Right lobe of liver (tissue), 6 donors: ENCODE data around the gene URB1. TPM values are rescaled to one million over a fixed set of nuclear protein-coding genes. Genes with fewer than 3 reads are reported as not detected.
A peak's percentile ranks its signal among the peaks of the same experiment; 100 is the strongest.

Source experiments
- ATAC-seq, 4 donors: fragments of 200-7000 bp; cut with Tn5 transposase; one replicate each; pipeline ENCODE4 v1.9.1; 2020; ENCODE audit warnings: mild to moderate bottlenecking in 4 of 4, moderate library complexity in 4 of 4
- DNase-seq, 3 donors: peaks; one replicate each; pipeline ENCODE4 v3.0.0-alpha.2; 2020
- H3K27ac ChIP-seq, 3 donors: fragments of 200-600 bp; one replicate each; pipeline ENCODE4 v1.8.0; 2022
- H3K27me3 ChIP-seq, 2 donors: fragments of 200-600 bp; one replicate each; pipeline ENCODE4 v1.8.0; 2022
- H3K36me3 ChIP-seq, 4 donors: fragments of 200-600 bp; sonication (generic) in 1 of 4; one replicate each; pipeline versions ENCODE4 v1.5.1 to v1.8.0; 2017 to 2022; ENCODE audit warnings: control low read depth in 1 of 4
- H3K4me1 ChIP-seq, 4 donors: fragments of 200-600 bp; sonication (generic) in 1 of 4; one replicate each; pipeline versions ENCODE4 v1.5.1 to v1.8.0; 2017 to 2022; ENCODE audit warnings: control low read depth in 1 of 4
- H3K4me3 ChIP-seq, 3 donors: fragments of 200-600 bp; one replicate each; pipeline ENCODE4 v1.8.0; 2022
- H3K9me3 ChIP-seq, 4 donors: fragments of 200-600 bp; sonication (generic) in 1 of 4; one replicate each; pipeline versions ENCODE4 v1.5.1 to v1.8.0; 2017 to 2022; ENCODE audit warnings: control low read depth in 1 of 4
- POLR2A ChIP-seq: fragments of 450-650 bp; IDR thresholded peaks from one replicate; pipeline ENCODE4 v1.6.1; 2017; ENCODE audit warnings: antibody characterized with exemption, mild to moderate bottlenecking
- WGBS: methylation state at CpG from one replicate; pipeline ENCODE4 v1.1.6; 2018; ENCODE audit warnings: low coverage, low lambda C conversion rate; ENCODE audit not compliant: insufficient coverage; ENCODE audit errors: missing lambda C conversion rate; 5-methylcytosine and 5-hydroxymethylcytosine counted together
- intact Hi-C, 2 donors: fragments of 100-400 bp; cut with DNase I; formaldehyde crosslinking; loops; one replicate each; pipeline versions ENCODE4 v1.11.2 to v1.14.1; 2022
- total RNA-seq, 6 experiments: library from RNA; depleted of rRNA in 2 of 6; stranded (reverse); fragments of >200 nt in 2 of 6; fragmentation: NEBNext Ultra II Directional in 3 of 6; extraction: Animal tissue kit (Norgen Biotek cat#: 25700) in 3 of 6; gene quantifications; one replicate each; pipeline versions ENCODE4 v1.1.0 to v1.2.4, GENCODE V29; 2016 to 2023
- TF ChIP-seq, protein P1 (sequence below), 4 donors: fragments of 200-600 bp in 3 of 4; fragments of 450-650 bp in 1 of 4; IDR thresholded peaks; one replicate each; pipeline versions ENCODE4 v1.5.1 to v1.8.0; 2016 to 2022; ENCODE audit warnings: antibody characterized with exemption in 4 of 4, mild to moderate bottlenecking in 2 of 4
- donor health status: DM: no; HTN: yes; CAD: no.
- donor health status: DM: no; HTN: no; CAD: no.
- donor health status: DM: no; HTN: no; CAD: no.
- donor health status: DM: no; HTN: yes; CAD: no.
- donor health status: DM: no; HTN: yes; CAD: no.

URB1 gene
- total RNA-seq, 6 experiments from 2014 or later = 6.3 to 13.6 (median 9.8) TPM

DNA sequence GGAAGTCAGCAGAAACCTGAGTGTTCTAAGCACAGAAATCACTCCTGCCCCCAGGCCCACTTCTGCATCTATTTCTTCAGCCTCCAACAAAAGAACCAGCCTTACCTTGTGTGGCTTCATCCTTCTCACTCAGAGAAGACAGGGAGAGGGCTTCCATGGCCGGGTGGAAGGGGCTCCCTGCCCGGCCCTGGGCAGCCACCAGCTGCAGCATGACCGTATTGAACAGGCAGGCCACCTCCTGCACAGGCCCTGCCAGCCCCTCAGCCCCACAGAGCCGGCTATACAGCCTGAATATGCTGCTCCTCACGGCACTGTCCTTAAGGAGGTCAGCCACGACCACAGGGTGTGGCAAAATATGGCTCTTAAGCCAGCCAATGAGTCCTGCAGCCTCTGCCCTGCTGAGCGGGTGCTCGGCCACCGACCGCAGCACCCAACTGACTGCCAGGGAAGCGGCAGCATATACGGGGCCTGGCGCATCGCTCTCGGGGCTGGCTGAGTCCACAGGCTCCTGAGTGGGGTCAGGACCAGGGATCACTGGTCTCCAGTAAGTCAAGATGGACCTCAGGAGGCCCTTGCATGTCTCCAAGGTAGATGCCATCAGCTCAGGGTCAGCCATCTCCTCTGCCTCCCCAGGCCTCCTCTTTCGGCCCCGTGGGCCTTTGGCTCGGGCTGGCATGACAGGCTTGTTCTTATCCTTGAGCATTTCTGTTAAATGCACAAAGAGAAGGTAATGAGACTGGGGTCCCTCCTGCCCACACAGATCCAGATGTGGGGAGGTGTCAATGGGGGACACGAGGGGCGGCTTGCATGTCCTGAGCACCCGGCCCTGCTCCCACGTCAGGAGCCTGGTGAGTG lies 76.2 kb downstream of the URB1 start:
- Histone ChIP-seq H3K36me3 (peaks cover 0 to 79% (median 27%) of the 10 kb centered on the region in 4 donors), H3K27me3 (no peaks in the 10 kb centered on the region), H3K27ac (no peak overlapping the region), H3K9me3 (no peaks in the 10 kb centered on the region), H3K4me1 (no peaks in the 10 kb centered on the region), H3K4me3 (no peak overlapping the region)
- no peak for TF ChIP-seq POLR2A
- TF ChIP-seq, protein P1, sequence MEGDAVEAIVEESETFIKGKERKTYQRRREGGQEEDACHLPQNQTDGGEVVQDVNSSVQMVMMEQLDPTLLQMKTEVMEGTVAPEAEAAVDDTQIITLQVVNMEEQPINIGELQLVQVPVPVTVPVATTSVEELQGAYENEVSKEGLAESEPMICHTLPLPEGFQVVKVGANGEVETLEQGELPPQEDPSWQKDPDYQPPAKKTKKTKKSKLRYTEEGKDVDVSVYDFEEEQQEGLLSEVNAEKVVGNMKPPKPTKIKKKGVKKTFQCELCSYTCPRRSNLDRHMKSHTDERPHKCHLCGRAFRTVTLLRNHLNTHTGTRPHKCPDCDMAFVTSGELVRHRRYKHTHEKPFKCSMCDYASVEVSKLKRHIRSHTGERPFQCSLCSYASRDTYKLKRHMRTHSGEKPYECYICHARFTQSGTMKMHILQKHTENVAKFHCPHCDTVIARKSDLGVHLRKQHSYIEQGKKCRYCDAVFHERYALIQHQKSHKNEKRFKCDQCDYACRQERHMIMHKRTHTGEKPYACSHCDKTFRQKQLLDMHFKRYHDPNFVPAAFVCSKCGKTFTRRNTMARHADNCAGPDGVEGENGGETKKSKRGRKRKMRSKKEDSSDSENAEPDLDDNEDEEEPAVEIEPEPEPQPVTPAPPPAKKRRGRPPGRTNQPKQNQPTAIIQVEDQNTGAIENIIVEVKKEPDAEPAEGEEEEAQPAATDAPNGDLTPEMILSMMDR (IDR thresholded peaks at IDR 0.05) = no peak
- intact Hi-C loops = no loop called here
- DNase-seq = peak in 1 of 3 donors; percentile 31
- 100% methylated on average over 1 of the region's 22 CpGs for WGBS
- no peak for ATAC-seq

DNA sequence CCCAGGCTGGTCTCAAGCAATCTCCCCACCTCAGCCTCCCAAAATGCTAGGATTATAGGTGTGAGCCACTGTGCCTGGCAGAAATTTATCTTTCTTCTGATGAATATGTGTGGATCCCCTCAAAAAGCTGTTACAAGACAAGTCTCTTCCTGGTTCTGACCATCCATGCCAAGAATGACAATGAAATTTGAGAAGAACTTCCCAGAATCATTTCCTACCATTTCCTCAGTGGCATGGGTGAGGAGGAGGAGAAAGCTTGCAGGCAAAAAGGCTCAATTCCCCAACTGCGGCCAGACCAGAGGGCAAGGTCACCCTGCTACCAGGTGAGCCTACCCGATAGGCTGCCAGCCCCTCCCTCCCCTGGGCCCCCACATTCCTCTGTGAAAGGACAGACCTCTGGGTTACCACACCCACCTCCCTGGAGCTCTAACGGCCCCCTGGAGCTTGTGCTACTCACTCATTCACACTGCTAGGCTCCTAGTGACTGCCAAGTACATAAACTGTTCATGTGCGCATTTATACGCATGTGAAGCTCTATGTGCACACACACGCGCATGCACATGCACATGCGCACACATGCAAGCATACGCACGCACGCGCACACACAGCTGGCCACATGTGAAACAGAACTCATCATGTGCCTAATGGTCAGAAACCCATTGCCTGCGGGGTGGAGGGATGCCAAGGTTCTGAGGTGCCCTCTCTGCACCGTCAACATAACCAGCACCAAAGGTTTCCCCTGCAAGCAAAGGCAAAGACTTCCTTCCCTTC lies 77.1 kb downstream of the URB1 start:
- Histone ChIP-seq H3K27ac (no peak overlapping the region), H3K36me3 (peaks cover 0 to 70% (median 26%) of the 10 kb centered on the region in 4 donors), H3K4me3 (no peak overlapping the region), H3K27me3 (no peaks in the 10 kb centered on the region), H3K4me1 (no peaks in the 10 kb centered on the region), H3K9me3 (no peaks in the 10 kb centered on the region)
- ATAC-seq = no peak
- no peak for TF ChIP-seq POLR2A
- TF ChIP-seq, protein P1 (IDR thresholded peaks at IDR 0.05) = no peak
- intact Hi-C loops = no loop called here
- WGBS = no CpG with 5 or more reads among the region's 14 CpGs
- peak in 1 of 3 donors; percentile 42 for DNase-seq

GRCh38 chr21:32314806-32315205 lies 78.0 kb downstream of the URB1 start:
- no peak for ATAC-seq
- Histone ChIP-seq H3K36me3 (peaks cover 0 to 61% (median 25%) of the 10 kb centered on the region in 4 donors), H3K27me3 (no peaks in the 10 kb centered on the region), H3K9me3 (no peaks in the 10 kb centered on the region), H3K4me3 (no peak overlapping the region), H3K4me1 (no peaks in the 10 kb centered on the region), H3K27ac (no peak overlapping the region)
- TF ChIP-seq POLR2A = no peak
- TF ChIP-seq, protein P1 (IDR thresholded peaks at IDR 0.05) = no peak
- DNase-seq = peak in 1 of 3 donors; percentile 26
- 96% methylated on average over 8 of the region's 16 CpGs for WGBS
- intact Hi-C loops = no loop called here

DNA sequence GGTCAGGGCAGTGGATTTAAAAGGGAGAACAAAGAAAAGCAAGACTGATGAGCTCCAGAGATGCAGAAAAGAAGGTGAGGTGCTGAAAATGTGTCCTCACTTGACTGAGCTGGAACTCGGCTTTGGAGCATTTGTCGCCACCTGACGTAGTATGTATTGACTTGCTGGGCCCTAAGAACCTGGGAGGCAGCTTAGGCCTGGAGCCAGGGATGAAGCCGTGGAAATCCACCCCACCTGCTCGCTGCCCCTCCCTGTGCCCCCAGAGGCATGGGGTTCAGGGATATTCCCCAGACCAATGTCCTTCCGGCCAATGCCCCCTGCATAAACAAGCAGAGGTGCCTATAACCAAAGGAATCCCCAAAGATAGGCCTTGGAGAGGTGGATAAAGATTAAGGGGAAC lies 79.8 kb downstream of the URB1 start:
- intact Hi-C loops = no loop called here
- 93% methylated on average over 3 of the region's 6 CpGs for WGBS
- H3K36me3 ChIP-seq = peaks cover 0 to 42% (median 17%) of the 10 kb centered on the region in 4 donors

More for the DNA sequence above, 79.8 kb downstream of the URB1 start:
- Histone ChIP-seq H3K4me3 (no peak overlapping the region), H3K27me3 (no peaks in the 10 kb centered on the region), H3K27ac (no peak overlapping the region), H3K4me1 (no peaks in the 10 kb centered on the region), H3K9me3 (no peaks in the 10 kb centered on the region)
- TF ChIP-seq, protein P1 (IDR thresholded peaks at IDR 0.05) = no peak
- TF ChIP-seq POLR2A = no peak
- ATAC-seq = no peak
- peak in 1 of 3 donors; percentile 17 for DNase-seq
